AG04450 (cell line): Measurements from ENCODE around the gene CTXN1. TPM values are rescaled to one million over a fixed set of nuclear protein-coding genes. Genes with fewer than 3 reads are reported as not detected.

Experiments used
- CTCF ChIA-PET: fragments of 300-600, 350-600 bp; formaldehyde crosslinking; extraction: SDS; loops from one replicate; lab custom pipeline; 2022; ENCODE audit warnings: antibody characterized with exemption, inconsistent platforms; lab: Charles Lee
- POLR2A ChIA-PET: fragments of 350-600 bp; formaldehyde crosslinking; extraction: SDS; loops from one replicate; lab custom pipeline; 2021; ENCODE audit warnings: antibody characterized with exemption, inconsistent platforms; lab: Yijun Ruan, JAX
- DNase-seq: peaks from one replicate; pipeline ENCODE4 v3.0.0-alpha.2; 2011; ENCODE audit warnings: low read depth, low spot score
- H3K27ac ChIP-seq: one replicate; pipeline ENCODE4 v1.5.1; 2012; ENCODE audit warnings: low read depth, low read length, control low read depth
- H3K27me3 ChIP-seq: one replicate; pipeline ENCODE4 v1.6.0; 2012; ENCODE audit warnings: low read length; ENCODE audit not compliant: control insufficient read depth, insufficient read depth
- H3K4me3 ChIP-seq: 2 replicates; pipeline ENCODE4 v1.5.1; 2011; ENCODE audit warnings: mild to moderate bottlenecking, low read depth, low read length, control low read depth
- H3K9me3 ChIP-seq: 2 replicates; pipeline ENCODE4 v1.5.1; 2012; ENCODE audit warnings: low read length; ENCODE audit not compliant: control insufficient read depth, insufficient read depth
- CTCF ChIP-seq: IDR thresholded peaks from 2 replicates; pipeline ENCODE4 v1.5.1; 2011; ENCODE audit warnings: low read depth, low read length, control low read depth, inconsistent platforms
- polyA plus RNA-seq: library from polyadenylated mRNA; depleted of rRNA; stranded (reverse); fragments of >200 nt; gene quantifications from 2 replicates; pipeline ENCODE4 v1.2.3, GENCODE V29; 2011

The CTXN1 gene
- polyA plus RNA-seq, 1 experiment: 0.95 TPM

GRCh38 chr19:7933828-7934725, 8.1 kb upstream of the CTXN1 start:
- ChIA-PET POLR2A (interaction anchor here (1.1 kb wide), 1 partner anchor 13 kb away, joined by 3 read pairs; no protein-coding TSS in a partner anchor), CTCF (interaction anchor here (3.2 kb wide), 1 partner anchor 10 kb away, joined by 12 read pairs; the partner anchor contains the start of gene TIMM44)
- Histone ChIP-seq H3K27me3 (no peaks in the 10 kb centered on the region), H3K4me3 (no peak overlapping the region), H3K9me3 (no peaks in the 10 kb centered on the region; the same call in 1 of the 2 replicates), H3K27ac (no peak overlapping the region)
- no peak for TF ChIP-seq CTCF
- no peak for DNase-seq

- H3K9me3 ChIP-seq: no peaks in the 10 kb centered on the region; the same call in 1 of the 2 replicates
Measured at GRCh38 chr19:7933411-7933810, 7.5 kb upstream of the CTXN1 start.

GRCh38 chr19:7932930-7933300, 7.0 kb upstream of the CTXN1 start:
- Histone ChIP-seq H3K27ac (no peak overlapping the region), H3K9me3 (no peaks in the 10 kb centered on the region; the same call in 1 of the 2 replicates), H3K4me3 (no peak overlapping the region), H3K27me3 (no peaks in the 10 kb centered on the region)
- TF ChIP-seq CTCF: no peak
- no peak for DNase-seq
- POLR2A ChIA-PET: no interaction called here
- CTCF ChIA-PET: no interaction called here

More at GRCh38 chr19:7933411-7933810, 7.5 kb upstream of the CTXN1 start:
- no peaks in the 10 kb centered on the region for H3K27me3 ChIP-seq
- no peak overlapping the region for H3K27ac ChIP-seq
- peak; percentile 25 for TF ChIP-seq CTCF
- ChIA-PET CTCF (interaction anchor here (3.2 kb wide), 1 partner anchor 10 kb away, joined by 12 read pairs; the partner anchor contains the start of gene TIMM44), POLR2A (no interaction called here)
- no peak for DNase-seq
- H3K4me3 ChIP-seq: no peak overlapping the region

GRCh38 chr19:7932276-7932929, 6.5 kb upstream of the CTXN1 start:
- no peak overlapping the region for H3K27ac ChIP-seq
- no peak overlapping the region for H3K4me3 ChIP-seq
- ChIA-PET POLR2A (interaction anchor here (2.0 kb wide), 1 partner anchor 12 kb away, joined by 5 read pairs; the partner anchor contains the start of gene SNAPC2), CTCF (no interaction called here)
- no peaks in the 10 kb centered on the region for H3K27me3 ChIP-seq
- H3K9me3 ChIP-seq: no peaks in the 10 kb centered on the region; the same call in 1 of the 2 replicates
- no peak for DNase-seq
- no peak for TF ChIP-seq CTCF
